ENCODE results near the gene COG5. TPM values are rescaled to one million over a fixed set of nuclear protein-coding genes. Genes with fewer than 3 reads are reported as not detected.

COG5 gene
- polyA plus RNA-seq, 3 donors, result 12.7 to 29.0 (median 28.1) TPM

DNA sequence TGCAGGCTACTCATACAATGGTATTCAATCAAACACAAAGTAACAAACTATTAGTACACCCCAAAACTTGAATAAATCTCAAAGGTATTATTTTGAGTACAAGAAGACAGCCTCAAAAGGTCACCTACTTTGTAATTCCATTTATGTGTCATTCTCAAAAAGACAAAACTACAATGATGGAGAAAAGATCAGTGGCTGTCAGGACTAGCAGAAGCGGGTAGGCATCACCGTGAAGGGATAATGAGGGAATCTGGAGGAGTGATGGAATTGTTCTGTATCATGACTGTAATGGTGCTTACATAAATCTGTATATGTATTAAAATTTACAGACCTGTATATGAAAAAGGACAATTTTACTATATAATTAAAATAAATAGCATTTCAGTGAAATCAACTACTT is 37.0 kb downstream of the COG5 start:
- H3K36me3 ChIP-seq (replicated peaks in 1 of 2; ENCODE audit: control insufficient read depth in 1 of 2, insufficient read depth in 2 of 2, low read length in 2 of 2), result peaks cover 26 to 68% of the 10 kb centered on the region in 2 donors
- no peak overlapping the region for H3K9ac ChIP-seq (ENCODE audit: insufficient read depth, low read length, poor library complexity, severe bottlenecking)
- intact Hi-C loops (cut with micrococcal nuclease), result no loop called here
- no peak overlapping the region for H3K4me2 ChIP-seq (replicated peaks; ENCODE audit: extremely low read depth, low read length, poor library complexity, severe bottlenecking)
- no peak for DNase-seq
- no peaks in the 10 kb centered on the region for H3K9me3 ChIP-seq (replicated peaks in 1 of 2; ENCODE audit: control insufficient read depth in 1 of 2, insufficient read depth in 1 of 2, low read length in 2 of 2)
- Mint-ChIP-seq H3K36me3 (peaks cover 45 to 65% of the 10 kb centered on the region in 2 donors), H3K27me3 (ENCODE audit: low read depth in 3 of 3) (no peaks in the 10 kb centered on the region), H3K9me3 (peaks cover 0 to 9% (median 3%) of the 10 kb centered on the region in 7 donors), H3K4me3 (no peak overlapping the region), H3K27ac (peak overlapping the region in 1 of 7 donors; percentile 36), H3K4me1 (no peaks in the 10 kb centered on the region)
- TF ChIP-seq, protein P1, sequence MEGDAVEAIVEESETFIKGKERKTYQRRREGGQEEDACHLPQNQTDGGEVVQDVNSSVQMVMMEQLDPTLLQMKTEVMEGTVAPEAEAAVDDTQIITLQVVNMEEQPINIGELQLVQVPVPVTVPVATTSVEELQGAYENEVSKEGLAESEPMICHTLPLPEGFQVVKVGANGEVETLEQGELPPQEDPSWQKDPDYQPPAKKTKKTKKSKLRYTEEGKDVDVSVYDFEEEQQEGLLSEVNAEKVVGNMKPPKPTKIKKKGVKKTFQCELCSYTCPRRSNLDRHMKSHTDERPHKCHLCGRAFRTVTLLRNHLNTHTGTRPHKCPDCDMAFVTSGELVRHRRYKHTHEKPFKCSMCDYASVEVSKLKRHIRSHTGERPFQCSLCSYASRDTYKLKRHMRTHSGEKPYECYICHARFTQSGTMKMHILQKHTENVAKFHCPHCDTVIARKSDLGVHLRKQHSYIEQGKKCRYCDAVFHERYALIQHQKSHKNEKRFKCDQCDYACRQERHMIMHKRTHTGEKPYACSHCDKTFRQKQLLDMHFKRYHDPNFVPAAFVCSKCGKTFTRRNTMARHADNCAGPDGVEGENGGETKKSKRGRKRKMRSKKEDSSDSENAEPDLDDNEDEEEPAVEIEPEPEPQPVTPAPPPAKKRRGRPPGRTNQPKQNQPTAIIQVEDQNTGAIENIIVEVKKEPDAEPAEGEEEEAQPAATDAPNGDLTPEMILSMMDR (IDR thresholded peaks at IDR 0.05), result no peak
- H3K27me3 ChIP-seq (ENCODE audit: control insufficient read depth in 2 of 2, insufficient read depth in 2 of 2, low read length in 2 of 2), result no peaks in the 10 kb centered on the region
- H3K4me1 ChIP-seq (ENCODE audit: control insufficient read depth in 1 of 2, insufficient read depth in 2 of 2, low read length in 2 of 2), result no peaks in the 10 kb centered on the region
- H2AFZ ChIP-seq (ENCODE audit: insufficient read depth, low read depth, low read length, poor library complexity, severe bottlenecking), result no peak overlapping the region
- H4K20me1 ChIP-seq (ENCODE audit: insufficient read depth, low read length), result no peaks in the 10 kb centered on the region
- no peak overlapping the region for H3K4me3 ChIP-seq (replicated peaks in 1 of 3; ENCODE audit: low read depth in 2 of 3, low read length in 3 of 3)
- no CpG with 5 or more reads among the region's 2 CpGs for WGBS (ENCODE audit: insufficient coverage)
- no peak overlapping the region for H3K27ac ChIP-seq (ENCODE audit: low read depth in 1 of 2, low read length in 2 of 2)
- peaks cover 3% of the 10 kb centered on the region for H3K79me2 ChIP-seq (ENCODE audit: insufficient read depth, low read length)

DNA sequence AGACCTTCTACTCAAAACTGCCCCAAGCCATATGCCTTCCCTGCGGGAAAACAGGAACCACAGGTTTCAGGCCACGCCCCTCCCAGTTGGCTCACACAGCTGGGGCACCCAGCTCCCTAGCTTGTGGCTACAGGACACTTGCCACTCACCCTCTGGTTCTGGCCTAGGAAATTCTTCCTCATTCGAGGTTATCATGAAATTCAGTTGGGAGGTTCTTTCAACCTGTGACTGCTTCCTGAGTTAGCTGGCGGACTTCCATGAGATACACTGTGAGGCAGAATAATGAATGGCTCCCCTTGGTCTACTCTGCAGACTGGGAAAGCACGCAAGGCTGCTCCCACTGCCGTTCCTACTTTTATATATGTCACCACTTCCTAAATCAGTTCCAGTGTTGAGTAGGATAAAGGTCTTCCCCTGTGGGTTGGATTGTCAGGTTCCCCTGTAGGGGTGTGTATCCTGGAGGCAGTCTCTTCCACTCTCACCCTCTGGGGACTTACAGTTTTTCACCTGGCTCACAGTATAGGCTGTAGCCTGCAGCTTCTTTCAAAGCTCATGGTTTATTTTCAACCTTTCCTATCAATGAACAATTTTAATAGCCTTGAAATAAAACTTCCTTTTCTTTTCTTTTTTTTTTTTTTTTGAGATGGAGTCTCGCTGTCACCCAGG is 56.9 kb downstream of the COG5 start:
- peak overlapping the region in 4 of 7 donors; percentile 6 to 55 (median 10) for H3K27ac Mint-ChIP-seq
- Histone ChIP-seq H3K9me3 (replicated peaks in 1 of 2; ENCODE audit: control insufficient read depth in 1 of 2, insufficient read depth in 1 of 2, low read length in 2 of 2) (peaks cover 0 to 6% of the 10 kb centered on the region in 2 donors), H3K4me1 (ENCODE audit: control insufficient read depth in 1 of 2, insufficient read depth in 2 of 2, low read length in 2 of 2) (peaks cover 9 to 11% of the 10 kb centered on the region in 2 donors), H3K27ac (ENCODE audit: low read depth in 1 of 2, low read length in 2 of 2) (peak overlapping the region in 1 of 2 donors; percentile 38), H3K4me3 (replicated peaks in 1 of 3; ENCODE audit: low read depth in 2 of 3, low read length in 3 of 3) (no peak overlapping the region), H3K27me3 (ENCODE audit: control insufficient read depth in 2 of 2, insufficient read depth in 2 of 2, low read length in 2 of 2) (no peaks in the 10 kb centered on the region), H3K36me3 (replicated peaks in 1 of 2; ENCODE audit: control insufficient read depth in 1 of 2, insufficient read depth in 2 of 2, low read length in 2 of 2) (peaks cover 4 to 12% of the 10 kb centered on the region in 2 donors), H3K4me2 (replicated peaks; ENCODE audit: extremely low read depth, low read length, poor library complexity, severe bottlenecking) (no peak overlapping the region), H4K20me1 (ENCODE audit: insufficient read depth, low read length) (peaks cover 12% of the 10 kb centered on the region), H3K9ac (ENCODE audit: insufficient read depth, low read length, poor library complexity, severe bottlenecking) (no peak overlapping the region), H2AFZ (ENCODE audit: insufficient read depth, low read depth, low read length, poor library complexity, severe bottlenecking) (no peak overlapping the region), H3K79me2 (ENCODE audit: insufficient read depth, low read length) (no peaks in the 10 kb centered on the region)
- DNase-seq, result peak; percentile 12 to 29 (median 26)
- TF ChIP-seq, protein P1 (IDR thresholded peaks at IDR 0.05), result no peak
- H3K27me3 Mint-ChIP-seq (ENCODE audit: low read depth in 3 of 3), result no peaks in the 10 kb centered on the region
- peaks cover 22 to 32% of the 10 kb centered on the region in 2 donors for H3K36me3 Mint-ChIP-seq
- H3K9me3 Mint-ChIP-seq, result peaks cover 8 to 16% (median 14%) of the 10 kb centered on the region in 7 donors
- intact Hi-C loops (cut with micrococcal nuclease), result no loop called here
- H3K4me3 Mint-ChIP-seq, result no peak overlapping the region
- 33% methylated on average over 3 of the region's 7 CpGs for WGBS (ENCODE audit: insufficient coverage)
- H3K4me1 Mint-ChIP-seq, result peaks cover 21% of the 10 kb centered on the region
